A172 (cell line): ENCODE data around the gene LZTFL1. TPM values are rescaled to one million over a fixed set of nuclear protein-coding genes. Genes with fewer than 3 reads are reported as not detected.

Experiments
- DNase-seq: peaks from one replicate; pipeline ENCODE4 v3.0.0-alpha.2; 2015; ENCODE audit warnings: low spot score
- total RNA-seq: library from RNA; depleted of rRNA; stranded (reverse); fragments of >200 nt; shearing (Covaris generic); gene quantifications from 2 replicates; pipeline ENCODE4 v1.2.3, GENCODE V29; 2014; rRNA removed

The LZTFL1 gene, protein sequence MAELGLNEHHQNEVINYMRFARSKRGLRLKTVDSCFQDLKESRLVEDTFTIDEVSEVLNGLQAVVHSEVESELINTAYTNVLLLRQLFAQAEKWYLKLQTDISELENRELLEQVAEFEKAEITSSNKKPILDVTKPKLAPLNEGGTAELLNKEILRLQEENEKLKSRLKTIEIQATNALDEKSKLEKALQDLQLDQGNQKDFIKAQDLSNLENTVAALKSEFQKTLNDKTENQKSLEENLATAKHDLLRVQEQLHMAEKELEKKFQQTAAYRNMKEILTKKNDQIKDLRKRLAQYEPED
- 14.9 and 20.3 TPM in 2 replicates for total RNA-seq

DNA sequence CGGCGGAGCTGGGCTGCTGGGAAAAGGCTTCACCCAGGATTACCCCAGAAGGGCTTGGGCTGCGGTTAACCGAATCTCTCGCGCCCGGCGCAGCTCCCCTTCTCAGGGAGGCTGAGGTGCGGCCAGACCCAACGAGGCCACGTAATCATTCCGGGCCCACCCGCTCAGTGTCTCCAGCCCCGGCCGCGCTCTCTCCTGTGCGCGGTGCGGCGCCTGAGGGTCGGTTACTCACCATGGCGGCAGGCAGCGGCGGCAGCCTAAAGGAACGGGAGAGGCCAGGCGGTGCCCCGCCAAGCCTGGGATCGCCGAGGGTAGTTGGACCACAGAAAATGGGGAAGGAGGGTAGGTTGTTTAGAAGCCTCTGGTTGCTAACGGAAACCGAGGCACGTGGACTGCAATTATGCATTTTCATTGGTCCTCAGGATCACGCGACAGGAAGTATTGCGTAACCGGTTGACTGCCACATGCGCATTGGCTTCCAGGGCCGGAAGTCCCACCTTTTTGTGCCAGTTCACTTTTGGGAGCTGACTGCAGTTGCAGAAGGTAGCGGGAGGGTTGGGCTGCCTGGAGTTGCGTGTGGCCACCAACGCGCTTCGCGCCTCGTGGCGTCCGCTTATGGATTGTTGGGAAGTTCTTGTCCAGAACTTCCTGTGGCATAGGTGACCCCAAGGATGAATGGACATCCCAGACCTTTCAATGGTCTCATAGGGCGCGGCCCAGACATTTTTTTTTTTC is at the start of gene LZTFL1:
Gene LZTFL1, minus strand, starts transcription at position 363 of the 735 bp plus-strand sequence. Its CDS starts 128 bp downstream, at position 235.
- DNase-seq: peak; percentile 93

DNA sequence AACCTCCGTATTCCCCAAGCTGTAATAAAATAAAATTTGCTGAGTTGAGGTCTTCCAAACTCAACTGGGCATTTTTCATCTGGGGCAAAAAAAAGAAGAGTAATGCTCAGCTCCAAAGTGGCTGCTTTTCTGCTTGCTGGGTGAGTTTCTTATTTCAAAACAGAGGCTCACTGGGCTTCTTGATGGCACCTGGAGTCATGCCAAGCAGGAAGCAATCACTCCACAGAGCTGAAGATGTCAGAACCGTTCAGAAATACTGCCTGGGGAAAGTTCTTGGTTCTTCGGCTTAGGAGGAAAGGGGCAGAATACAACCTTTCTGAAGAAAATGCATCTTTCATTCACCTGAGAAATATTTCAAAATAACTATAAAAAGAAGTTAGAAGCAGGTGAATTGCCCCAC is 48.5 kb upstream of the LZTFL1 start:
- peak; percentile 4 for DNase-seq

GRCh38 chr3:45889337-45889736 is 47.4 kb upstream of the LZTFL1 start:
- DNase-seq: no peak

GRCh38 chr3:45887759-45888511 is 46.0 kb upstream of the LZTFL1 start:
- DNase-seq: no peak

GRCh38 chr3:45887285-45887684 is 45.4 kb upstream of the LZTFL1 start:
- no peak for DNase-seq

DNA sequence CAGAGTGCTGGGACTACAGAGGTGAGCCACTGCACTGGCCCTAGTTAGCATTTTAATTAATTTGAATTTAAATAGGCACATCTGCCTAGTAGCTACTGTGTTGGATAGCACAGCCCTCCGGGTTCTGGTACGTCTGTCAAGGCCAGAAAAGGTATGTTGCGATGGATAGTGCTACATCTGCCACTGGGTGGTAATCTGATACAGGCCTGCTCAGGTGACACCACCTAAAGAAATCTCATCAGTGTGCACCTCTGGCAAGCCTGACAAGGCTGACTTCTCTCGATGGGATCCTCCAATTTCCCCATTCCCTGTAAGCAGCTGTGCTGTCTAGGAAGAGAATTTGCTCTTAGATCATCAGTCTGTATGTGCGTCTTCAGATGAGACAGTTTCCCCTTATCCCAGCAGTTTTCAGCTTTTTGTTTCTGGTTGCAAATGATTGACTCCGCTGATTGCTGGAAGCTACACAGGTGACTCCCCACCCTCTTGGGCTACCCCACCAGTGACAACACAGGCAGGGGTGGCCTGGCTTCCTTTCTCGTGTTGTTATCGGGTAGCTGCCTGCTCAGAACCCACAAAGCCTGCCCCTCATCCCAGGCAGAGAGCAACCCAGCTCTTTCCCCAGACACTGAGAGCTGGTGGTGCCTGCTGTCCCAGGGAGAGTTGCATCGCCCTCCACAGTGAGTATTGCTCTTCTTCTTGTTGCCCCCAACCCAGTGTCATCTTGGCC is 44.2 kb upstream of the LZTFL1 start, which contains the start of gene CCR9:
Gene CCR9, plus strand, starts transcription at position 565 of the 727 bp plus-strand sequence. CDS start 8,391 bp downstream, outside the sequence.
- DNase-seq: no peak

DNA sequence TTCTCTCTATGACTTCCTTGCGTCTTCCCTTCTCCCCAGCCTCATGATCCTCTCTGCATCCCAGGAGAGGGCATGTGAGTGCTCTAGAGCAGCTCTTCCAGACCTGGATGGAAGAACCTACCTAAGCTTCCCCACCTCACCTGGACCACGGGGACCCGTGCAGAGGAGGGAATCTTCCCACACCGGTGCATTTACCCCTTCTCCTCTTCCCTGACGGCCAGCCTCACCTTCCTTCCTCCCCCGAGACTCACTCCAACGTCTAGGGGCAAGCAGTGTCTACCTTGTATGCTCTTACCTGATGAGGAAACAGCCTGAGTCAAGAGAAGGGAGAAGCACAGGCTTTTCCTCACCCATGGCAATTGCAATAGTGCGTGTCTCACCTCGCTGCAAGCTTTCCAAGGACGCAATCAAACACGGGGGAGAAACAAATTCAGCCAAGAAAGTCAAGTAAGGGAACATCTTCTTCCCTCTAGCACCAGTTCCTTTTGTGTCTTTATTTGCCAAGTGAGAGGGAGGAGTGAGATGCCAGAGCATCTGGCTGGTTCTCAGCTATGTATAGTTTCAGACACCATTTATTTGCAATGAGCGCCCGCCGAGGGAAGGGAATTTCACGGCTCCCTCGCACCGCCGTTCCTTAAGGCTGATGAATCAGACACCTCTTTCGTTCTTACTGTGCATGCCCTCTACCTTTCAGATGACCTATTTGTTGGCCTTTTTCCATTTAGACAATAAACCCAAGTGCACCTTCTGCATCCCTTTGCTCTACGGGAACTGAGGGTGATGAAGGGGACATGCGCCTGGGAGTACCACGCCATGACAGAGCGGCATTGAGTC is 42.7 kb upstream of the LZTFL1 start:
- DNase-seq: no peak

DNA sequence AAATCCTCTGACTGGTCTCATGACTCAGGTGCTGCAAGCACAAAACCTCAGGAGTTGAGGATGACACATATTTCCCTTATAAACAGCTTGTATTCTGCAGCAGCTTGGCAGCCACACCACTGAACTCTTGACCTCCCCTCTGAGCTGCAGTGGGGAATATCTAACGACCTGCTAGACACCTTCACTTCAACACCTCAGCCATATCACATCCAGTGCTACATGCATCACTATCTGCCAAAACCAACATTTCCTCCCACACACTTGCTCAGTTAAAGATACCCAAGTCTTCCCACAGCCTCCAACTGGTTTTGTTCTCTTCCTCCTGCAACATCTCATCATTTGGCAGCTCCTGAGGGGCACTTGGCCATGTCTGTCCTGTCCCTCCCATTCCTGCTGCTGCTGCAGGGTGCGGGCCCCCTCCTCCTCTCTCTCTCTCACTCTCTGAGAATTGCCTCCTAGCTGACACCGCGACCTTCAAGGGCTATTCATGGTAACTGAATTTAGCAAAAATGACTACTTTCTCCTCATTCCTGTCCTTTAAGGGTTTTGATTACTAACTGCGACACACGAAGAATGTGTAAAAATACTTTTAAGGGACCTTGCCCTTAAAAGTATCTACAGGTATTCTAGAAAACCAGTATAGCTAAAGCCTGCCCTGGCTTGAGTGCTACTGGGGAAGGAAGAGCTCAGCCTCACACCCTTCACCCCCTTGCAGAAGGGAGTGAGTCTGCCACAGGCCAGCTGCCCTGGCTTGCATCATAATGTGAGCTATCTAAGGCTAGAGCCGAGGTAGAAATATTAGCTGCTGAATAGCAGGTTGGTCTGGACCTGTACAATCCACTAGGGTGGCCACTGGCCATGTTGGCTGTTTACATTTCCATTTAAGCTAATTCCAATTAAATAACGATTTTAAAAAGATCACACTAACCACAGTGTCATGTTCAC is 39.4 kb upstream of the LZTFL1 start:
- DNase-seq: peak; percentile 71

GRCh38 chr3:45880725-45881077 is 38.8 kb upstream of the LZTFL1 start:
- no peak for DNase-seq

GRCh38 chr3:45878124-45878523 is 36.2 kb upstream of the LZTFL1 start:
- no peak for DNase-seq

GRCh38 chr3:45874677-45875346 is 32.9 kb upstream of the LZTFL1 start:
- no peak for DNase-seq

GRCh38 chr3:45873638-45874037 is 31.7 kb upstream of the LZTFL1 start:
- no peak for DNase-seq

GRCh38 chr3:45873036-45873435 is 31.1 kb upstream of the LZTFL1 start:
- DNase-seq: no peak

- no peak for DNase-seq
Observed at GRCh38 chr3:45872569-45872968, 30.6 kb upstream of the LZTFL1 start.

DNA sequence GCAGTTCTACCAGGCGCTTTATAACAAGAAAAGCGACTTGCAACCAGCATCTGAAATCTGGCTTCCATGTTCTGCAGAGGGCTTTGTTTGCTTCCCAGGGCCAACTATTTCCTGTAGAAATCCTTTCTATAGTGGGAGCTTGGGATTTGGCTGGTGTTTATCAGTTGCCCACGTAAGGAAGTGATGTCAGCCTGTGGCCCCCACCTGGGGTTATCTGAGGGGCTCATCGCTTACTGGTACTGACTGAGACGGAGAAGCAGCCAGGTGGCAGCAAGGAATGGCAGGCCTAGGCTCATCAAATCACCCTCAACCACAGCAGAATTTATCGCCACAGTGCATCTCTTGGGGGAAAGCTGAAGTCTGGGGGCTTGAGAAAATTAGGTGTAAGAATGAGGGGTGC is 29.9 kb upstream of the LZTFL1 start:
- DNase-seq: no peak

DNA sequence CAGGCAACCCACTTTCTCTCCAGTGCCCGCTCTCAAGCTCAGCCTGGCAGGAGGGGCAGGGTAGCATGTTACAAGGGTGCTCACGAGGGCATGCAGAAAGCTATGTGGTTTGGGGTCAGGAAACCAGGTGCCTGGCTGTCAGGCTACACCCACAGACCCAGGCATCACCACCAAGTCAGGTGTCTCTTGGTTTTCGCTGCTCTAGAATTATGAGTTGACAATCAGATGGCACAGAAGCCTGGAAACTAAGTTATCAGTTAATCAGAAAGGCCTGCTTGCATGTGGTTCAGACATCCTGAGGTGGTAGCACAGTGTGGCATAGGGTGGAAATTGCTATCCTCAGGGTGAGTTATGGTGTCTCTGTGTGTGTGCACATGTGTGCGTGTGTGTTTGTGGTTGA is 28.2 kb upstream of the LZTFL1 start:
- DNase-seq: no peak

GRCh38 chr3:45869638-45870037 is 27.7 kb upstream of the LZTFL1 start:
- DNase-seq: no peak

DNA sequence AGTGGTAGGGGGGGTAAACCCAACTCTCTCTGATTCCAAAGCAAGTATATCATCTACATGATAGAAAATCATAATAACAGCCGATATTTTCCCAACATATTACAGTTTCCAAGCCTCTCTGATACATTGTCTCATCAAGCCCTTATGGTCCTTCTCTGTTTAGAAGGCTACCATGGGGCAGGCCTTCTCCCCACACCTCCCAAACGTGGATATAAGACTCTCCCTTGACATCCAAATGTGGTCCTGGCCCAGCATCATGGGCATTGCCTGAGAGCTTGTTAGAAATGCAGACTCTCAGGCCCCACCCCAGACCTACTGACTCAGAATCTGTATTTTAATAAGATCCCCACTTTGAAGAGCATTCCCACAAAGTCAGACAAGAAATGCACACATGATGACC is 26.7 kb upstream of the LZTFL1 start:
- DNase-seq: no peak

DNA sequence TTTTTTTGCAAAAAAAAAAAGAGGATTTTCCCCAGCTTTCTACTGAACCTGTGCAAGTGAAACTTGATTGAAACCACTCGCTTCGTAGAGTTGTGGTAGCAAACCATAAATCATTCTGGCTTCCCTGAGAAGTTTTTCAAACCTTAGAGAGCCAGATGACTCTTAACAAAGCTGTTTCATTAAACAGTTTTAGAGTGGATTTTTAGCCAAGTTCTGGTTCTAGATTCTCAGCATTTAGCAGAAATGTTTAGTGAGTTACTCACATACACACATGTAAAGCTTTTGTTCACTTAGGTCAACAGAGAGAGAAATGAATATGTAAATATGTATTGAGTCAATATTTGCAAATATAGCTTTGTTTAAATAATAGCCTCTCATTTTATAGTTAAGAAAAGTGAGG is 26.3 kb upstream of the LZTFL1 start:
- no peak for DNase-seq
